GM19455 (cell line): ENCODE results near the gene MUC5B.
"Not testable (repeated sequence)": the region's sequence is repeated elsewhere in the genome, so short reads cannot be mapped to it uniquely, and the experiment has no call there.

Experiments
- ATAC-seq: cut with Tn5 transposase; IDR thresholded peaks from one replicate; pipeline ENCODE4 v1.9.1; 2021; ENCODE audit not compliant: unreplicated experiment

Gene MUC5B

DNA sequence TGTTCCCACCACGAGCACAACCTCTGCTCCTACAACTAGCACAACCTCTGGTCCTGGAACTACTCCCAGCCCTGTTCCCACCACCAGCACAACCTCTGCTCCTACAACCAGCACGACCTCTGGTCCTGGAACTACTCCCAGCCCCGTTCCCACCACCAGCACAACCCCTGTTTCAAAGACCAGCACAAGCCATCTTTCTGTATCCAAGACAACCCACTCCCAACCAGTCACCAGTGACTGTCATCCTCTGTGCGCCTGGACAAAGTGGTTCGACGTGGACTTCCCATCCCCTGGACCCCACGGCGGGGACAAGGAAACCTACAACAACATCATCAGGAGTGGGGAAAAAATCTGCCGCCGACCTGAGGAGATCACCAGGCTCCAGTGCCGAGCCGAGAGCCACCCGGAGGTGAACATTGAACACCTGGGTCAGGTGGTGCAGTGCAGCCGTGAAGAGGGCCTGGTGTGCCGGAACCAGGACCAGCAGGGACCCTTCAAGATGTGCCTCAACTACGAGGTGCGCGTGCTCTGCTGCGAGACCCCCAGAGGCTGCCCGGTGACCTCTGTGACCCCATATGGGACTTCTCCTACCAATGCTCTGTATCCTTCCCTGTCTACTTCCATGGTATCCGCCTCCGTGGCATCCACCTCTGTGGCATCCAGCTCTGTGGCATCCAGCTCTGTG lies 30.9 kb upstream of the MUC5B start:
- ATAC-seq = not testable (repeated sequence)

DNA sequence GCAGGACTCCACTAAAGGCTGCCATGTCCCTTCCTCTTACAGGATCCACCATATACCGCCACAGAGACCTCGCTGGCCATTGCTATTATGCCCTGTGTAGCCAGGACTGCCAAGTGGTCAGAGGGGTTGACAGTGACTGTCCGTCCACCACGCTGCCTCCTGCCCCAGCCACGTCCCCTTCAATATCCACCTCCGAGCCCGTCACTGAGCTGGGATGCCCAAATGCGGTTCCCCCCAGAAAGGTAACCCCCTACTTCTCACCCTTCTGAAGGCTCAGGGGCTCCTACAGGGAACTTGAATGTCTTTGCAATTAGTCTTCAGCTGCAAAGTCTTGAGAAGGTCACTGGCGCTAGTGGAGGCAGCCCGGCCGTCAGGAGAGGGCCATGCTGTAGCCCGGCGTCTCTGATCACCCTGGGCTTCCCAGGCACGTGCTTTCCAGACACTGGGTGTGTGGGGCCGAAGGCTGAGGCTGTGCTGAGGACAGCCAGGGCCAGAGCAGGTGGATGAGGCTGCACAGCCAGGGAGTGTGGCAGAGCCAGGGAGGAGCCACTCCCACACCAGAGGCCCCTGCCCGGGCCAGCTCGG lies 30.0 kb upstream of the MUC5B start:
- ATAC-seq = no peak

DNA sequence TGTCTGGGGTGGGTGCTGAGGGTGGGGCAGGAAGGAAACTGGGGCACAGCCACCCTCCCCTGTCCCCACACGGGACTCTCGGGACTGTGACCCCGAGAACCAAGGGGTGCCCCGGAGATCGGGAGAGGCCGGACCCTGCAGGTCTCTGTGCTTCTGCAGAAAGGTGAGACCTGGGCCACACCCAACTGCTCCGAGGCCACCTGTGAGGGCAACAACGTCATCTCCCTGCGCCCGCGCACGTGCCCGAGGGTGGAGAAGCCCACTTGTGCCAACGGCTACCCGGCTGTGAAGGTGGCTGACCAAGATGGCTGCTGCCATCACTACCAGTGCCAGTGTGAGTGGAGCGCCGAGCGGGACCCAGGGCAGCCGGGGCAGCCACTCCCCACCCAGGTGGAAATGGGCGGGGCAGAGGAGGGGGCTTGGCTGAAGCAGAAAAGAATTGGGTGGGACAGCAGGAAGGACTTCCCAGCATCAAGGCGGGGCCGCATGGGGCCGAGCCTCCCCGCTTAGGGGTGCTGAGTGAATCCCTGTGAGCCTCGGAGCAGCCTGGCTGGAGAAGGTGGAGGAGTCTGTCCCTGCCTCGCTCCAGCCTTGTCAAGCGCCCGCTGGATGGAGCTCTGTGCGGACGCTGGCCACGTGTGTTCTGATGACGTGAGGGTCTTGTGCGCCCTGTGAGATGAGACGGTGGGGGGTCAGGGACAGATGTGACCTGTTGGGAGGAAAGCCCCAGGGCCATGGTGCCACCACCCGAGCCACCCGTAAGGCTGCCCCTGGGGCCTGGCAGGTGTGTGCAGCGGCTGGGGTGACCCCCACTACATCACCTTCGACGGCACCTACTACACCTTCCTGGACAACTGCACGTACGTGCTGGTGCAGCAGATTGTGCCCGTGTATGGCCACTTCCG lies 29.3 kb upstream of the MUC5B start:
- no peak for ATAC-seq

DNA sequence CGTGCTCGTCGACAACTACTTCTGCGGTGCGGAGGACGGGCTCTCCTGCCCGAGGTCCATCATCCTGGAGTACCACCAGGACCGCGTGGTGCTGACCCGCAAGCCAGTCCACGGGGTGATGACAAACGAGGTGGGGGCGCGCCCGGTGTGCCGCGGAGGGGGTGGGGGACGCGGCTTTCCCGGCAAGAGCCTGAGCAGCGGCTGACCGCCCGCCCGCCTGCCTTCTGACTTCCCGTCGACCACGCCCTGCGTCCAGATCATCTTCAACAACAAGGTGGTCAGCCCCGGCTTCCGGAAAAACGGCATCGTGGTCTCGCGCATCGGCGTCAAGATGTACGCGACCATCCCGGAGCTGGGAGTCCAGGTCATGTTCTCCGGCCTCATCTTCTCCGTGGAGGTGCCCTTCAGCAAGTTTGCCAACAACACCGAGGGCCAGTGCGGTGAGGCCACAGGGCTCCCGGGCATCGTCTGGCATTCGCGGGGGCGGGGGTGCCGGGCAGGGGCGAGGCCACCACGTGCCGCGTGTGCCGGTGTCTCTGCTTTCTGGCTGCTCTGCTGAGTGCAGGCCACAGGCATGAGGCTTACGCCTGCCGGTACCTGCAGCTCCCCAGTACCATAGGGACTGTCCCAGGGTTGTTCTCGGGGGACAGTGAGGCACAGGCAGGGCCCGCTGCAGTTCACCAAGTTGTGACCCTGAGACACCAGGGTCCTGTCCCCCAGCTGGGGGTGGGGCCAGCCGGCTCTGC lies 28.5 kb upstream of the MUC5B start:
- ATAC-seq = no peak

DNA sequence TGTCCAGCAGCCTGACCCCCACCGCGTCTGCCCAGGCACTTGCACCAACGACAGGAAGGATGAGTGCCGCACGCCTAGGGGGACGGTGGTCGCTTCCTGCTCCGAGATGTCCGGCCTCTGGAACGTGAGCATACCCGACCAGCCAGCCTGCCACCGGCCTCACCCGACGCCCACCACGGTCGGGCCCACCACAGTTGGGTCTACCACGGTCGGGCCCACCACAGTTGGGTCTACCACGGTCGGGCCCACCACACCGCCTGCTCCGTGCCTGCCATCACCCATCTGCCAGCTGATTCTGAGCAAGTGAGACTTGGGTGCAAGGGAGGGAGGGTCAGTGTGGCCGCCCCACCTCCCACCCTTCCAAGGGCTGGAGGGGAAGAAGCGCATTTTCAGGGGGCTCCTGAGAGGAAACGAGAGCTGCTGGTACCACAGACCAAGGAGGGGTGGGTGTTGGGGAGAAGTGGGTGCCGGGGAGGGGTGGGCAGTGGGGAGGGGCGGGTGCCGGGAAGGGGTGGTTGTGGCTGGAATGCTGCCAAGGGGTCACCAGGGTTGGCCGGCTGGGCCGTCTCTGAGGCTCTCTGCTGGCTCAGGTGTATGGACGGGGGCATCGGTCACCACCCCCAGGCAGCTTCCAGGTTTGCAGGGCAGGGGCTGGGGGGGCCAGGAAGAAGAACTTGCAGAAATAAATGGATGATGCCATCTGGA lies 27.7 kb upstream of the MUC5B start:
- ATAC-seq = no peak

DNA sequence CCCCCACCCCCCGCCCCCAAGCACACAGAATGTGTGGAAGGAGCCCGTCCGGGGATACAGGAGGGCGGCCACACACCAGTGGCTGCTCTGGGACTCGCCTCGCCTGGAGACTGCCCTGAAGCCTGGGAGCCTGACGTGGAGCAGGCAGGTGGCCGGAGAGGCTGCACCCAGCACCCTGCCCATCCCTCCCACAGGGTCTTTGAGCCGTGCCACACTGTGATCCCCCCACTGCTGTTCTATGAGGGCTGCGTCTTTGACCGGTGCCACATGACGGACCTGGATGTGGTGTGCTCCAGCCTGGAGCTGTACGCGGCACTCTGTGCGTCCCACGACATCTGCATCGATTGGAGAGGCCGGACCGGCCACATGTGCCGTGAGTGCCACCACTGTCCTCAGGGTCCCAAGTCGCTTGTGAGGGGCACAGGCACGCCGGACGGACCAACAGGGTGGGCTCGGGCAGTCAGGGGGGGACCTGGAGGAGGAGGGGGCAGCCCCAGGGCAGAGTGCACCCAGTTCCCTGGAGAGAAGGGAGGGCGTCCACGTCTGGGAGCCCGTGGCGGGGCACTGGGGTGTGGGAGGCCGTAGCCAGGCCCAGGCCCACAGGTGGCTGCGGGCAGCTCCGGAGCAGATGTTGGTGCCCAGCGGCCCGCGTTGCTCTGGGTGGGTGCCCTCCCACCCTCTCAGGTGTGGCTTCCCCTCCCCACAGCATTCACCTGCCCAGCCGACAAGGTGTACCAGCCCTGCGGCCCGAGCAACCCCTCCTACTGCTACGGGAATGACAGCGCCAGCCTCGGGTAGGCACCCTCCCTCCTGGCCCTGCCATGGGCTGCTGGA lies 27.0 kb upstream of the MUC5B start:
- no peak for ATAC-seq

DNA sequence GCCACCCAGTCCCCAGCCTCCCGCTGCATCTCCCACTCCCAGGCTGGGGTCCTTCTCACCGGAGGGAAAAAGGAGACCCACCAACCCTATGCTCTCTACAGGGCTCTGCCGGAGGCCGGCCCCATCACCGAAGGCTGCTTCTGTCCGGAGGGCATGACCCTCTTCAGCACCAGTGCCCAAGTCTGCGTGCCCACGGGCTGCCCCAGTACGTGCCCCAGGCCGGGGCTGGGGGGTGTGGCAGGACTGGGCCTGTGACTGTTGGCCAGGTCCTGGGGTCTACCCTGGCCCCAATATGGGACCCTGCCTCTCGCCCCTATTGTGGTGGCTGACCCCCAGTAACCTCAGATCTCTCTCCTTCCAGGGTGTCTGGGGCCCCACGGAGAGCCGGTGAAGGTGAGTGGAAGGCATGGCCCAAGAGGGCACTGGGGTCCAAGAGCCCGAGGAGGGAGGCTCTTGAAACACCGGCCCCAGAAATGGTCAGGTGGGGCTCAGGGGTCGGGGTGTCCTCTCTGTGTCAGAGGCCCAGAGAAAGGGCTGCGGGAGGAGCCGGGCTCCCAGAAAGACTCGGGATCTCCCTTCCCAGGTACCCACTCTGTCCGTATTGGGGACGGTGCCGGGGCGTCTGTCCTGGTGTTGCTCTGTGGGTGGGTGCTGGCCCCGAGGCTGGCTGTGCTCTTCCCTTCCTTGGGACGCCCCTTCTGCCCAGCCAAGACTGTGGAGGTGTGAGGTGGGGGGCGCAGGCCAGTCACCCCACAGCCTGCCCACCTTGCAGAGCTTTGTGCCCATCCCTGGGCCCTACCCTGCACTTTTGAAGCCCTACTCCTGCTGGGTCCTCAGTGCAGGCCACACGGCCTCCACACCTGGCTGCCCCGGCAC lies 26.1 kb upstream of the MUC5B start:
- no peak for ATAC-seq

DNA sequence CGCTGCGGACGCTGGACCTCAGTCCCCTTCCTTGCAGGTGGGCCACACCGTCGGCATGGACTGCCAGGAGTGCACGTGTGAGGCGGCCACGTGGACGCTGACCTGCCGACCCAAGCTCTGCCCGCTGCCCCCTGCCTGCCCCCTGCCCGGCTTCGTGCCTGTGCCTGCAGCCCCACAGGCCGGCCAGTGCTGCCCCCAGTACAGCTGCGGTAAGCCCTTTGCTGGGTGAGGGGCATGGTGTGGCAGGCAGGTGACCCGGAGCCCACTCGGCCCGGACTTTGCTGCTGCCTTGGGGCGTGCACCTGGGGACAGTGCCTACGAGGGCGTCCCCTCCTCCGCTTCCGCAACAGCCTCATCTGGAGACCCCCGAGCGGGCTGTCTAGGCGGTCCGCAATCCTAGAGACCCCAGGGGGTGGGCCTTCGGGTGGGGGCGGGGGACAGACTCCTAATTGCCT lies 25.4 kb upstream of the MUC5B start:
- no peak for ATAC-seq

DNA sequence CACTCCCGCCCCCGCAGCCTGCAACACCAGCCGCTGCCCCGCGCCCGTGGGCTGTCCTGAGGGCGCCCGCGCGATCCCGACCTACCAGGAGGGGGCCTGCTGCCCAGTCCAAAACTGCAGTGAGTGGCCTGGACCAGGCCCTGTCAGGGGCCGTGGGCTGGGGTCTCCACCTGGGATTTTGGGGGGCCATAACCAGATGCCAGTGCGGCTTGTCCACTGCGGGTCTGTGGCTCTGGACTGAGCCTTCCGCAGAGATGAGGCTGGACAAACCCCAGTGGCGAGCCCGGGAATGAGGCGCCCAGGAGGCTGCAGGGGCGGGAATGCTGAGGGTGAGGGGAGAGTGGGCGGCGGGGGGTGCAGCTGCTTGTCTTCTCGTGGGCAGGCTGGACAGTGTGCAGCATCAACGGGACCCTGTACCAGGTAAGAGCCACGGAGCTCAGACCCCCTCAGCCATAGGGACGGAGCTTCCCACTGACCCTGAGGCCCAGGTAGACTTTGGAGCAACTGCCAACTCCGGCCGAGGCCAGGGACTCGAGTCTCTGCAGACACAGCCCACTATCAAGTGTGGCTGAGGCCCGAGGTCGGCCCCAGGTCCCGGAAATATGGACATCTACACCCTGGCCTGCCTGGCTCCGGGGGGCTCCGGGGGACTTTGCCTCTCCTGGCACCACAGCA lies 24.8 kb upstream of the MUC5B start:
- ATAC-seq = no peak

DNA sequence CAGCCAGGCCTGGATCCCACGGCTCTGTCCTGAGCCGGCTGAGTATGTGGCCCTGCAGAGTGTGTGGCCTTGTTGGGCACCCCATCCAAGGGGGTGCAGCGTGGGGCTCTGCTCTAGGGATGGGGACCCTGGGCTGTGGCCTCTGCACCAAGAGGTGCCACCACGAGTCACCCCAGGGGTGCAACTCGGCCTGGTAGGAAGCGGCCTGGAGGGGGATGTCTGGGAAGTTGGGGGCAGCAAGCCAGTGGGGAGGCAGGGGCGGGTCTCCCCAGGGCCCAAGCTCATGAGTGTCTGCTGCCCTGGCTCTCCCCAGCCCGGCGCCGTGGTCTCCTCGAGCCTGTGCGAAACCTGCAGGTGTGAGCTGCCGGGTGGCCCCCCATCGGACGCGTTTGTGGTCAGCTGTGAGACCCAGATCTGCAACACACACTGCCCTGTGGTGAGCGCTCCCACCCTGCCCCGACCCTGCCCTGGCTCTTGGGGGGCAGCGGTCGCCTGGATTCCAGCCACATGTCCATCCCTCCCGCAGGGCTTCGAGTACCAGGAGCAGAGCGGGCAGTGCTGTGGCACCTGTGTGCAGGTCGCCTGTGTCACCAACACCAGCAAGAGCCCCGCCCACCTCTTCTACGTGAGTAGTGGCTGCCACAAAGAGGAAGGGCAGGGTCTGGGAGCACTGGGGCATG lies 24.2 kb upstream of the MUC5B start:
- no peak for ATAC-seq

DNA sequence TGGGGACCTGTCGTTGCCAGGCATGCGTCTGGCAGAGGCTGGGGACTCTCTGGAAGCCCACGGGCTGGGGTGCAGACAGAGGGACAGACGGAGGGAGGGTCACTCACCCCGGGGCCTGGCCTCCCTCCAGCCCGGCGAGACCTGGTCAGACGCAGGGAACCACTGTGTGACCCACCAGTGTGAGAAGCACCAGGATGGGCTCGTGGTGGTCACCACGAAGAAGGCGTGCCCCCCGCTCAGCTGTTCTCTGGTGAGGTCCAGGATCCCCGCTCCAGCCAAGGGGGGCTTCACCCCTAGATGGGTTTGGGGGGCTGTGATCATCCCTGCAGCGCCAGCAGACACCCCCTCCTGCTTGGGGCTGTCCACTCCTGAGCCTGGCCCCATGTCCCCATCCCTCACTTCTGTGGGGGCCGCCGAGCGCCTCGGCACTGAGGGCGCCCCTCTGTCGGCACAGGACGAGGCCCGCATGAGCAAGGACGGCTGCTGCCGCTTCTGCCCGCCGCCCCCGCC lies 23.6 kb upstream of the MUC5B start:
- no peak for ATAC-seq

DNA sequence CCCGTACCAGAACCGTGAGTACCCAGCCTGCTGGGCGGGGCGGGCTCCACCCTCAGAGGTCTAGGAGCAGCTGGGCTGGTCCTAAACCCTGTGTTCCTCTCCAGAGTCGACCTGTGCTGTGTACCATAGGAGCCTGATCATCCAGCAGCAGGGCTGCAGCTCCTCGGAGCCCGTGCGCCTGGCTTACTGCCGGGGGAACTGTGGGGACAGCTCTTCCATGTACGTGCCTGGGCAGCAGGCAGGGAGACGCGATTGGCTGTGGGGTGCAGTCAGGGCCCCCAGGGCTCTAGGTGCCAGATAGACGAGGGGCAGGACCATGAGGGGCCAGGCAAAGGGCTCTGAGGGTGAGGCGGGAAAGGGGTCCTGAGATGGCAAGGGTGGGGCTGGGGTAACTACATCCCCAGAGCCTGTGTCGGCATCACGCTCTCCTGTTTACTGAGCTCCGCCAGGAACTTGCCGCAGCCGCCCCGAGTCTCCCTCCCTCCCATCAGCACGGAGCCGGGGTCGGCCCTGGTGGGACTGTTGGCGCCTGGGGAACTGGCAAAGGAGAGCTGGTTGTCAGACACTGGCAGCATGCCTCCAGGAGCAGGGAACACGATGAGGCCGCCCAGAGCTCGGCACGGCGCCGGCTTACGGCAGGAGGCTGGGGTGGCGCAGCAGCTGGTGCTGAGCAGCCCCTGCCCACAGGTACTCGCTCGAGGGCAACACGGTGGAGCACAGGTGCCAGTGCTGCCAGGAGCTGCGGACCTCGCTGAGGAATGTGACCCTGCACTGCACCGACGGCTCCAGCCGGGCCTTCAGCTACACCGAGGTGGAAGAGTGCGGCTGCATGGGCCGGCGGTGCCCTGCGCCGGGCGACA lies 22.9 kb upstream of the MUC5B start:
- ATAC-seq = no peak

DNA sequence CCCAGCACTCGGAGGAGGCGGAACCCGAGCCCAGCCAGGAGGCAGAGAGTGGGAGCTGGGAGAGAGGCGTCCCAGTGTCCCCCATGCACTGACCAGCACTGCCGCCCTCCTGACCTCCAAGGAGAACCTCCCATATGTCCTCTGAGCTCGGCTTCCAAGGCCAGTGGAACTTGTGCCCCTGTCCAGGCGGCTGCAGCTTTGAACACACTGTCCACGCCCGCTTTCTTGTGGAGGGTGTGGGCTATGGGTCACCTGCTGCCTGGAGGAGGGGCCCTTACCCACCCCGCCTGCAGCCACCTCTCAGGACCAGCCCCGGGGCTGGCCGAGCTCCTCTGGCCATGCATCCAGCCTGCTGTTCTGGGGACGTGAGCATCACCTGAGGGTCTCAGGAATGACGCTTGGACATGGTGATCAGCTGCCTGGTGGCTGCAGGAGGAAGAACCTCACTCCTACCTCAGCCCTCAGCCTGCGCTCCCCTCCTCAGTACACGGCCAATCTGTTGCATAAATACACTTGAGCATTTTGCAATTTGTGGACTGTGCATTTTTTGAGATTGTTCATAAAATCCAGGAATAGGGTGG lies 22.2 kb upstream of the MUC5B start:
- no peak for ATAC-seq

DNA sequence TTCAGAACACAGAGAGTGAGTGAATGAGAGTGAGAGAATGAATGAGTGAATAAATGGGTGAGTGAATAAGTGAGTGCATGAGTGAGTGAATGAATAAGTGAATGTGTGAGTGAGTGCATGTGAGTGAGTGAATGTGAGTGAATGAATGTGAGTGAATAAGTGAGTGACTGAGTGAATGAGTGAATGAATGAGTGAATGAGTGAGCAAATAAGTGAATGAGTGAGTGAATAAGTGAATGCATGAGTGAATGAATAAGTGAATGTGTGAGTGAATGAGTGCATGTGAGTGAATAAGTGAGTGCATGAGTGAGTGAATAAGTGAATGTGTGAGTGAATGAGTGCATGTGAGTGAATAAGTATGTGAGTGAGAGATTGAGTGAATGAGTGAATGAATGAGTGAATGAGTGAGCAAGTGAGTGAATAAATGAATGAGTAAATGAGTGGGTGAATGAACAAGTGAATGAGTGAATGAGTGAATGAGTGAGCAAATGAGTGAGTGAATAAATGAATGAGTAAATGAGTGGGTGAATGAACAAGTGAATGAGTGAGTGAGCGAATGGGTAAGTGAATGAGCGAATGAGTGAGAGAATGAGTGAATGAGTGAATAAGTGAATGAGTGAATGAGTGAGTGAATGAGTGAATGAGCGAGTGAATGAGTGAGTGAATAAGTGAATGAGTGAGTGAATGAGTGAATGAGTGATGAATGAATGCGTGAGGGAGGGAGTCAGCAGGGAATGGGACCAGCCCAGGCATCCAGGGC lies 21.3 kb upstream of the MUC5B start:
- no peak for ATAC-seq

DNA sequence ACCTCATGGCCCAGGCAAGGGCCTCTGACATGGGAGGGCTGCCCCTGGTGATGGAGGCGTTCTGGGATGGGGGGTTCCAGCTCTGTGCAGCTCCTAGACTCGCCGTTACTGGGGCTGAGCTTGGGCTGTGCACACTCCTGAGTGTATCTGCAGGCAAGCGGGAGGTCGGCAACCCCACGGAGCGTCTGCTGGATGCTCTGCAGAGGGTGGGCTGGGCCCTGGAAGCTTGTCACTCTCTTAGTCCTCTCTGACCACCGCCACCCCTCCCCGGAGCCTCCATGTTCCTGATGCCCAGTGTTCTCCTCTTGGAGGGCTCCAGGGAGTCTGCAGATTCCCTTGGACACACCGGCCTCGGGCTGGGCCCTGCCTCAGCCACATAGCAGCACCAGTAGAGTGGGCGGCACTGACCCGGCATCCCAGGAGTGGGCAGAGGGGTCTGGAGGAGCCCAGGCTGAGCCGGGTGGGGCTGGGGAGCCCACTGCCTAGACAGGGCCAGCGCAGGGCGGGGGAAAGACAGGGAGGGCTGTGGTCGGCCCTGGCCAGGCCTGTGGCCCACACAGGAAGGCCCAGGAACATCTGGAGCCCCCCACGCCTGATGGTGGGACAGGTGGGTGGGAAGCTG lies 20.6 kb upstream of the MUC5B start:
- no peak for ATAC-seq
